ENCODE data around the gene NHP2.
"Not testable (repeated sequence)": the region's sequence is repeated elsewhere in the genome, so short reads cannot be mapped to it uniquely, and the experiment has no call there.

The NHP2 gene

DNA sequence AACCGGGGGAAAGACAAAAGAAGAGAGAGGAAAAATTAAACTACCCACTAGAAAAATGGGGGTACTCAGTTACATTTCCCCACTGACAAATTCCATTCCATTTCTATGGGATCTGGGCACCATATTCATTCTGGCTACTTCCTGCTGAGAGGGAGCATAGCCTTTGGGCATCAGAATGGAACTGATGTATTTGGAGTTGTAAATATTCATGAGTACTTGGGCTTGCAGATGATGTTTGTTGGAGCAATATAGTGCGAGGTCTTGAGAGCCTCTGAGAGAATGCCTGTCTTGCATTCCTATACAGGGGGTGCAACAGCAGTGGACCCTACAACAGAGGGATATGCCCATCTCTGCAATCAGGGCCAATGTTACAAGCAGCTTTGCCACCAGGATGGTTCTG, 16.8 kb upstream of the NHP2 start:
- no peak for DNase-seq

GRCh38 chr5:178165581-178165980, 11.9 kb upstream of the NHP2 start:
- DNase-seq, result no peak

GRCh38 chr5:178163772-178164735, 10.4 kb upstream of the NHP2 start:
- DNase-seq, result peak; percentile 83 to 91 (median 90)

DNA sequence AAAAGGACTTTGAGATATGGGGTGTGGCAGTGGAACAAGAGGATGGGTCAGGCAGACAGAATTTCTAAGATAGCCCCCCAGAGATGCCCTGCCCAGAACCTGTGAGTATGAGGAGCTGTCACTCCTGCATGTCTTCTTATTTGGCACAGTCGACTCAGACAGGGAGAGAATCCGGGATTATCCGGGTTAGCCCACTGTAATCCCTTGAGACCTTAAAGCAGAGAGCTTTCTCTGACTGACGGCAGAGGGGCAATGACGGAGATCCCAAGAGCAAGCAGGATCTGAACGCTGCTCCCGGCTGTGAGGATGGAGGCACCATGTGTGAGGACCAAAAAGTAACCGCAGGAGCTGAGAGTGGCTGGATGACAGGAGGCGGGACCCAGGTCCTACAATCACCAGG, 8.8 kb upstream of the NHP2 start:
- no peak for DNase-seq

DNA sequence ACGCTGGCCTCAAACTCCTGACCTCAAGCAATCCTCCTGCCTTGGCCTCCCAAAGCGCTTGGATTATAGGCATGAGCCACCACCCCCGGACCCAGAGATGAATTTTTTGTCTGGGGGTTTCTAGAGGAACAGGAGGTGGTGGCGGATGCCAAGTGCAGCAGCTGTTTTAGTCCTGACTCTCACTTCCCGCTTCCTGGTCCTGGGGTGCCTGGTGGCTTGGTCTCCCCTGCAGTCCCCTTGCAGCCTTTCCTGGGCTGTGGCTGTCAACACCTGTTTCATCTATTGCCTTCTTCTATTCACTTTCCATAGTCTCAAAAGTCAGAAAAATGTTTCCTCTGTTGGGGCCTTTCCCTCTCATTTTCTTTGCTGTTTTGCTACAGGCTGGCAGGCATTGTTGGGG, 6.5 kb upstream of the NHP2 start:
- DNase-seq, result no peak

GRCh38 chr5:178155065-178155464, 1.4 kb upstream of the NHP2 start:
- no peak for DNase-seq

DNA sequence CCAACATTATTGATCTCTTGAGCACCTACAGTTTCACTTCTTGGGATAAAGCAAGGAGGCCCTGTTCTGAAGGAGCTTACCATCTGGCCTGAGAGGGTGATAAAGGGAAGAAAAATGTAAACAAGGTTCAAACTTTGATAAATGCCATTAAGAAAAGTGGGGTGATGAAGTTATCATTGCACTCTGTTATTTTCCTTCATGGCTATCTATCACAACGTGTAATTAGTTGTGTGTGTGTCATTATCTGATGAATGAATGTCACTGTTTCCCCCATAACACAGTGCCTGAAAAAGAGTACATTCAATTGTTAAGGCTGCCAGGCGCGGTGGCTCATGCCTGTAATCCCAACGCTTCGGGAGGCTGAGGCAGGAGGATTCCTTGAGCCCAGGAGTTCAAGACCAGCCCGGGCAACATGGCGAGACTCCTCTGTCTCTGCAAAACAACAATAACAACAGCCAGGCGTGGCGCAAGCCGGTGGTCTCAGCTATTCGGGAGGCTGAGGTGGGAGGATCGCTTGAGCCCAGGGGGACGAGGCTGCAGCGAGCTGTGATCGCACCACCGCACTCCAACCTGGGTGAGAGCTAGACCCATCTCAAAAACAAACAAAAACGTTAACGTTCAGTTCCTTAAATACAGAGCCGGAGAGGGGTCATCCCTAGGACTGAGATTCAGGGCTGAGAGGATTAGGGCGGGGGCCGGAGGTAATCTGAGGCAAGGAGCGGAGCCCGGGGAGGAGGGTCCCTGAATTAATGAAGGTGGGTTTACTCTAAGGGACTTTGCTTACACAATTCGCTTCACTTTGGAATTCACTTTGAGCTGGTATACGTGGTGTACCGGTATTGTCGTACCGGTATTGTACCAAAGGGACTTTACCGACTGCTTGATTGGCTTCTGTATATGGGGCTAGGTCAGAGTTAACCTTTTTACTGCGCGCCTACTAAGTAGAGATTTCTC, 917 bp downstream of the NHP2 start:
- no peak for DNase-seq

DNA sequence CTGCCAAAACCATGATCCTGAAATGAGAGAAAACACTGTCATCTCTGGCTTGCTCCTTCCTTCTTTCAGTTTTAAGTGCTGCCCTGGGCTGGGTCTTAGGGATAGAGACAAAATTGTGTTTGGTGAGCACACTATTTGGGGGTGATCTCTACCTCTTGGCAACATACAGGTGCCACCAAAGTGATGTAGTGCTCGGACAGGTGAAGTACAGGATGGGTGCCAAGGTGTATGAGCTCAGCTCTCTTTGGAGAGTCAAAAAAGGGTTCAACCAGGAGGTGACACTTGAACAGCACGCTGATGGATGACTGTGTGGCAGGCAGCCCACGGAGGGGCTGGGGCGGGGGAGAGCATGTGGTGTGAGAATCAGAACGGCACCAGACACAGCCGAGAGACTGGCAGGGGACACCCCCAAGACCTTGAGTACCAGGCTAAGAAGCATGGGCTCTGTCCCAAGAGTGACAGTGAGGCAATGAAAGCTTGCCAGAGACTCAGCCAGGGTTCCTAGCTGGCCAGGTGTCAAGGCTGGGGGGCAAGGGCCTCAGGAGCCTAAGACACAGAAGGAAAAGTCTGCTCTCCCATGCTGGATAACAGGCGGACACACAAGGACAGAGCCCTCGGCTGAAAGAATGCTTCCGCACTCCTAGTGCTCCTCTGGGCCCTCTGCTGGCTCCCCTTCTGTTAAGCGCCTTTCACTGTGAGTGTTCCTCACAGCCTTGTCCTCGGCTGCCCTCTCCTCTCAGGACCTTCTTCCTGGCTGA, 2.5 kb downstream of the NHP2 start:
- no peak for DNase-seq

DNA sequence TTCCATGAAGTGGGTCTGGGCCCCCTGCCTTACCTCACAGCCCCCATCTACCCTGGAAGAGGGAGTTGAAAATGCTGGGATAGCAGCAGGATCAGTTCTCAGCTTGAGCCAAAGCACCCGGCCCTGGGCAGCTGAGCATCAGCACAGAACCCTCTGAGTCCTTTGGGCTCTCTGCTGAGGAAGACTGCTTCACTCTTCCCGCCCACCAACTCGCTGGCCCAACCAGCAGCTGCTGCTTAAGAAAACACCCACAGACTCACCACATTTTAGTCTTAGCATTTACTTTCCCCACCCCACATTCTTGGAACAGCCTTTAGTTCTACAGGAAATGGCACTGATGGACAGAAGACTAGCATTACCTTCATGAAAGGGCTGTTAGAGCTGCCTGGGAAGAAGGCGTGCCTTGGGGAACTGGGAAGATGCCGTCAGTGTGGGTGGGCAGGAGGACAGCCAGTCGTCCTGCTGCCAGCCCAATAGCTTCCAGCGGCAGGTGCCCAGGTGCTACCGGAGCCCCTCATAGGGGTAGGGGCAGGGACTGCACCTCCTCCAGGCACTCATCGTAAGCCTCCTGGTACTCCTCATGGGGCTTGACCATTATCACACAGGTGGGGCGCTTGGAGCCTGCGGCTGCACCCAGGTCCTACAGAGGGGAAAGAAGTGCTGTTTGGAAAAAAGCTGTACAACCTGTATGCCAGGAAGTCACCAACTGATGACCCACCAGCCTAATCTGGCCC, 4.3 kb downstream of the NHP2 start:
- DNase-seq, result no peak

DNA sequence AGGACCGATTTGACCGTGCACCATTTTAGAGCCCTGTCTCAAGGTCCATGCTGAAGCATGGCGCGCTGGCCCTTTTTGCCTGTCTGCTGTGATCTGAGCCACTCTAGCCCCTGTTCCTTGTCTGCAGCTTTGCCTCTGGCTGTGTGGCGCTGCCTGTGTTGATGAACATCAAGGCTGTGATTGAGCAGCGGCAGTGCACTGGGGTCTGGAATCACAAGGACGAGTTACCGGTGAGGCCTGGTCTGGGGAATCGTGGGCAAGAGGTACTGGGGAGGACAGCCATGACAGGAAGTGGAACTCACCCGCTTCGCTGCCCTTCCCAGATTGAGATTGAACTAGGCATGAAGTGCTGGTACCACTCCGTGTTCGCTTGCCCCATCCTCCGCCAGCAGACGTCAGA, 6.3 kb downstream of the NHP2 start:
- no peak for DNase-seq

DNA sequence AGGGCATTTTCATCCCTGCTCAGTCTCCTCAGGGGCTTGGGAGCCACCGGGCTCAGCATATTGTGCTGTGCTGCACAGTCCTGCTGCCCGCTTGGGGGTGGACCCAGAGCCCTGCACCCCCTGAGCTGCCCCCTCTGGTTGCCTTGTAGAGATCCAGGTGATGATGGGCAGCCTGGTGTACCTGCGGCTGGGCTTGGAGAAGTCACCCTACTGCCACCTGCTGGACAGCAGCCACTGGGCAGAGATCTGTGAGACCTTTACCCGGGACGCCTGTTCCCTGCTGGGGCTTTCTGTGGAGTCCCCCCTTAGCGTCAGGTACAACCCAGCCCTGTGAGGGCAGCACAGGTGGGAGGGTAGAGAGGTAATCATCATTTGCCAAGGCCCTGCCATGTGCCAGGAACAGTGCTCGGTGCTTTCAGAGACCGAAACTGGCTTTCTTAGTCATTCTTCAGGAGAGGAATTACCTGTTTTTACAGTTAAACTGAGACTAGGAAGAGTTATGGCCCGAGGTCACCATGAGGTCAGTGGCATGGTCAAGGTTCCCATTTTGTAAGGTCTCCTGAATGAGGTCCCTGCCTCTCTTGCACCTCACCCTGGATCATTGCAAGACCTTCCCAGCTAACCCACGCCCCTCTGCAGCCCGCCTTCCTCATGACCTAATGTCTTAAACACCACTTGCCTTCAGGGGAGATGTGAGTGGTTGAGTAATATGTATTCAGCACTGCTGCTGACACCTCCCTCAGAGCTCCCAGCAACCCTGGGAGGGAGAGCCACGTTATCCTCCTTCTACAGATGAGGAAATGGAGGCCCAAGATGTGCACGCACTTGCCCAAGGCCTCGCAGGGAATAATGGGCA, 7.5 kb downstream of the NHP2 start:
- peak; percentile 52 to 71 (median 60) for DNase-seq

DNA sequence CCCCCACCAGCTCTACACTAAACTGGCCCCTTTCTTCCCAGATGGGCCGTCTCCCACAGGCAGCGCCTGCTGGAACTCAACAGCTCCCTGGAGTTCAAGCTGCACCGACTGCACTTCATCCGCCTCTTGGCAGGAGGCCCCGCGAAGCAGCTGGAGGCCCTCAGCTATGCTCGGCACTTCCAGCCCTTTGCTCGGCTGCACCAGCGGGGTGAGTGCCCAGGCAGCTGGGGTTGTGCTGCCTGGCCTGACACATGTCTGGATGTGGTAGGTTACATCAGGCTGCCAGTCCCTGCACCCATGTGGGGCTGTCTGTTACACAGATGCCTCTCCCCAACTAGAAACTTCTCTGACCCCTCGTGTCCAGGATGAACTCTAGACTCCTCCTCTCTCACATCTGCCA, 9.8 kb downstream of the NHP2 start:
- no peak for DNase-seq

GRCh38 chr5:178143246-178143645, 10.4 kb downstream of the NHP2 start:
- DNase-seq, result no peak

DNA sequence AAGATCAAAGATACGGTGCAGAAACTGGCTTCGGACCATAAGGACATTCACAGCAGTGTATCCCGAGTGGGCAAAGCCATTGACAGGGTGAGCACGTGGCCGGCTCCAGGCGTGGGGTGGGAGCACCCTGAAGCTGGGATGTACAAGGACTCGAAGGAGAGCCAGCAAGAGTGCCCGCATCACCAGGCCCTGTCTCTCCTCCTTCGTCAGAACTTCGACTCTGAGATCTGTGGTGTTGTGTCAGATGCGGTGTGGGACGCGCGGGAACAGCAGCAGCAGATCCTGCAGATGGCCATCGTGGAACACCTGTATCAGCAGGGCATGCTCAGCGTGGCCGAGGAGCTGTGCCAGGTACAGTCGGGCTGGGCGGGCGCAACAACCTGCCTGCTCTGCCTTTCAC, 11.0 kb downstream of the NHP2 start:
- no peak for DNase-seq

GRCh38 chr5:178141550-178141949, 12.1 kb downstream of the NHP2 start:
- DNase-seq, result no peak

DNA sequence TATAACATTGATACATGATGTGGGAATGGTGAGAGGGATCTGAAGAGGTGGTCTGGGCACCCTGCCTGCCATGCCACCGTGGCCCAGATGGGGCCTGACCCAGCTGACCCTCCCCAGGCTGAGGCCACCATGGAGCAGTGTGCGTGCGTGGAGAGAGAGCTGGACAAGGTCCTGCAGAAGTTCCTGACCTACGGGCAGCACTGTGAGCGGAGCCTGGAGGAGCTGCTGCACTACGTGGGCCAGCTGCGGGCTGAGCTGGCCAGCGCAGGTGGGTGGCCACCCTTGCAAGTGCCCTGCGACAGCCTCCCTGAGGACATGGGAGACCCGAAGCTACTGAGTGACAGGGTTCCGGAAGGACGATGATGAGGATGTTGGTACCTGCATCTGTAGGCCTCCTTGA, 15.7 kb downstream of the NHP2 start:
- DNase-seq, result no peak

- DNase-seq, result no peak
Observed at GRCh38 chr5:178136990-178137389, 16.7 kb downstream of the NHP2 start.

DNA sequence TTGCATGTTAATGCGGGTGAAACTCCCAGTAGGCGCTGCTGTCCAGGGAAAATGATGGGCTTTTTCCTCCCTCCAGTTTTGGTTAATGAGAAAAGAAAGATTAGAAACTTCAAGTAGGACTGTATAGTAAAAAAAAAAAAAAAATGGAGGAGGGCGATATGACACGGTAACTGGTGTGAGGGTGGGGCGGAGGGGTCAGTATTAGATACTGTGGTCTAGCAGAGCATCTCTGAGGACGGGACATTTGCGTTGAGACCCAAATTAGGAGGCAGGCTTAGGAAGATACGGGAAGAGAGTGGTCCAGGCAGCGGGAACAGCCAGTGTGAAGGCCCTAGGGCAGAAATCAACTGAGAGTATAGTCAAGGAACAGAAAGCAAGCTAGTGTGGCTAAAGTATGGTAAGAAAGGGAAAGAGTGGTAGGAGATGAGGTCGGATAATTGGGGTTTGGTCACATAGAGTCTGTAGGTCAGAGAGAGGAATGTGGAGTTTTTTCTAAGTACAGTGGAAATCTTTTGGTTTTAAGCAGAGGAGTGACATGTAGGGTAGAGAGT, 22.2 kb downstream of the NHP2 start:
- DNase-seq, result no peak

- DNase-seq, result peak; percentile 83 to 95 (median 91)
Observed at GRCh38 chr5:178130576-178131445, 22.9 kb downstream of the NHP2 start, which contains the start of gene RMND5B. RMND5B (plus strand) TSS chr5:178131014; CDS start chr5:178138120, 7,106 bp downstream.

- not testable (repeated sequence) for DNase-seq
Observed at GRCh38 chr5:178130234-178130575, 23.5 kb downstream of the NHP2 start.
